ENCODE results near the gene PRR14.
"Not testable (repeated sequence)": the region's sequence is repeated elsewhere in the genome, so short reads cannot be mapped to it uniquely, and the experiment has no call there.

PRR14 gene

GRCh38 chr16:30632454-30632853 lies 18.3 kb upstream of the PRR14 start:
- DNase-seq: not testable (repeated sequence)

- no peak for DNase-seq
These were observed 17.2 kb upstream of the PRR14 start for GRCh38 chr16:30633526-30633925.

- DNase-seq: no peak
These were observed 14.2 kb upstream of the PRR14 start for GRCh38 chr16:30636599-30636998.

GRCh38 chr16:30637139-30637538 lies 13.6 kb upstream of the PRR14 start:
- DNase-seq: not testable (repeated sequence)

GRCh38 chr16:30637944-30638343 lies 12.8 kb upstream of the PRR14 start:
- DNase-seq: peak; percentile 63 to 80 (median 70)

- DNase-seq: no peak
These were observed 9.3 kb upstream of the PRR14 start for GRCh38 chr16:30641378-30641982.

GRCh38 chr16:30644334-30644830 lies 6.4 kb upstream of the PRR14 start:
- DNase-seq: no peak

- no peak for DNase-seq
These were observed 5.0 kb upstream of the PRR14 start for GRCh38 chr16:30645727-30646126.

GRCh38 chr16:30647274-30647571 lies 3.5 kb upstream of the PRR14 start:
- DNase-seq: no peak

GRCh38 chr16:30649725-30650368 lies 913 bp upstream of the PRR14 start:
- peak in 2 of 3 donors; percentile 11 to 32 for DNase-seq

GRCh38 chr16:30651124-30652004 lies 604 bp downstream of the PRR14 start:
- DNase-seq: peak; percentile 87 to 96 (median 92)

- no peak for DNase-seq
These were observed 1.2 kb downstream of the PRR14 start for GRCh38 chr16:30652005-30652296.

GRCh38 chr16:30652718-30653117 lies 2.0 kb downstream of the PRR14 start:
- no peak for DNase-seq

- no peak for DNase-seq
These were observed 4.1 kb downstream of the PRR14 start for GRCh38 chr16:30654856-30655255.

GRCh38 chr16:30655815-30656347 lies 5.1 kb downstream of the PRR14 start:
- no peak for DNase-seq

- no peak for DNase-seq
These were observed 5.6 kb downstream of the PRR14 start for GRCh38 chr16:30656388-30656787.

GRCh38 chr16:30656974-30657865 lies 6.5 kb downstream of the PRR14 start:
- peak in 2 of 3 donors; percentile 34 to 41 for DNase-seq

- peak; percentile 100 for DNase-seq
These were observed 7.3 kb downstream of the PRR14 start, which contains the start of gene FBRS for GRCh38 chr16:30657866-30658730. Gene FBRS, plus strand, starts transcription at chr16:30658431. Its CDS starts 1,088 bp downstream, at chr16:30659519.

- DNase-seq: peak; percentile 98
These were observed 8.2 kb downstream of the PRR14 start for GRCh38 chr16:30658731-30659506.
